GM19467 (cell line): Measurements from ENCODE around the gene ASF1A.

ENCODE experiments used
- ATAC-seq: cut with Tn5 transposase; IDR thresholded peaks from one replicate; pipeline ENCODE4 v1.9.1; 2021; ENCODE audit warnings: mild to moderate bottlenecking, moderate library complexity; ENCODE audit not compliant: unreplicated experiment

Gene ASF1A

GRCh38 chr6:118912646-118913045, 18.7 kb downstream of the ASF1A start:
- ATAC-seq: no peak

- no peak for ATAC-seq
These were observed 19.2 kb downstream of the ASF1A start for GRCh38 chr6:118913161-118913560.

- ATAC-seq: no peak
These were observed 20.6 kb downstream of the ASF1A start for GRCh38 chr6:118914598-118914997.

DNA sequence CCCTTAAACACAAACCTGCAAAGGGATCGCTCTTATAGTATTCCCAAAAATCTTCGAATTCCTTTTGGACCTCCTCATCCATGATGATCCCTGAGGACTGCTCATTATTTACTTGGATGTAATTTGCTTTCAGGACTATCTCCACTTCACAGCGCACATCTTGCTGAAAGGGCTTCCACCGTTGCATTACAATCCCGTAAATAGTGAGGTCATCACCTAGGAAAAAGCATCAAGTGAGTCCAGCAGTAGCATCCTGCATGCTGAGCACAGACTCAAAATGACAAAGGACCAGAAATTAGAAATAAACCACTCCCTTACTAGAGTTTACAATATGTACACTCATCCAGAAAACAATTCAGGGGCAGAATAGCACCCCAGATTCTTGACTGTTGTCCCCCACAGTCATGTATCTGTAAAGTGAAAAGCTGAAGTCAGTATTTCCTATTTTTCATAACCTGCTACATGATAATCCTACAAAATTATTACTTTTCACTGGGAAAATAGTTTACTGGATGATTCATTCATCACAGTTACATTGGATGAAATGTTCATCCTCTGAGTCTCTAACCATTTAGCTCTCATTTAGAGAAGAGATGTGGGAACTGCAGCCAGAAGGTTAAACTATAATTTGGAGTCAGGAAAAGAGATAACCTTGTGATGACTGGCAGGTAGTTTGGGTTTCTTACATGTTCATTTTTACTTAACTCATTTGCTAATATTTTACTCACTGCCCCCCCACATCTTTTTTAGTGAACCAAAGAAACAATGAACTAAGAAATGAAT, 23.8 kb downstream of the ASF1A start:
- no peak for ATAC-seq

DNA sequence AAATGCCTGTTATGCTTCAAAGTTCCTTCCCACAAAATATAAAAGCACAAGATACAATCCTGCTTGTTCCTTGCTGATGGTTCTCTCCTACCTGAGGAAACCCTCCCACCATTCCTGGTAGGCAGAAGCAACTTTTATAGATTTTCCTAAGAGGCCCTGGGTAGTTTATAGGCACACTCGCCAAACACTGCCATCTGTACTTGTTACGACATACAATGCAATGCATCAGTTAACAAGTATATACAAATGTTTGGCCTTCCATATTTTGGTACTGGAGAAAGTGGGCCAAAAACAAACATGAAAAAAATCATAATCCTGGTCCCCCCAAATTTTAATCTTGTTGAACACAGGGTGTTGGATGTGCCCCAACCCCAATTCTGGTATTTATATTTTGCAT, 24.4 kb downstream of the ASF1A start:
- no peak for ATAC-seq

GRCh38 chr6:118921084-118921483, 27.1 kb downstream of the ASF1A start:
- no peak for ATAC-seq

GRCh38 chr6:118923035-118923434, 29.1 kb downstream of the ASF1A start:
- ATAC-seq: no peak

DNA sequence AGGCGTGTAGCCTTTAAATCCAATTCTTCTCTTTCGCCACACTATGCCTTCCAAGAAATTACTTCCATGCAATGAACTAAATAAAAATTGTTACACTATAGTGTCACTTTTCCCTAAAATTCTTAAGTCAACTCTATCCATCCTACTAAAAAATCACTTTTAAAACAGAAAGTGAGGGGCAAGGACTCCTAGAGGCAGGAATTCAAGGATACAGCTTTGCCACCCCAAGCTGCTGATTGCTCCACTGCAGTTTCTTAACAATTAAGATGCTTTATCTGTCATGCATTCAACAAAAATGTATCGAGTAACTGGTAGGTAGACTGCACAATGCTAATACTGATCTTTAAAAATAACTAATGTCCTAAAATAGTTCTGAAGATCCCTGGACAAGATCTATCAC, 36.7 kb downstream of the ASF1A start:
- no peak for ATAC-seq

GRCh38 chr6:118931436-118931835, 37.5 kb downstream of the ASF1A start:
- ATAC-seq: no peak

GRCh38 chr6:118932421-118932820, 38.5 kb downstream of the ASF1A start:
- no peak for ATAC-seq

- ATAC-seq: peak; percentile 1
These were observed 40.0 kb downstream of the ASF1A start for GRCh38 chr6:118933855-118934460.

DNA sequence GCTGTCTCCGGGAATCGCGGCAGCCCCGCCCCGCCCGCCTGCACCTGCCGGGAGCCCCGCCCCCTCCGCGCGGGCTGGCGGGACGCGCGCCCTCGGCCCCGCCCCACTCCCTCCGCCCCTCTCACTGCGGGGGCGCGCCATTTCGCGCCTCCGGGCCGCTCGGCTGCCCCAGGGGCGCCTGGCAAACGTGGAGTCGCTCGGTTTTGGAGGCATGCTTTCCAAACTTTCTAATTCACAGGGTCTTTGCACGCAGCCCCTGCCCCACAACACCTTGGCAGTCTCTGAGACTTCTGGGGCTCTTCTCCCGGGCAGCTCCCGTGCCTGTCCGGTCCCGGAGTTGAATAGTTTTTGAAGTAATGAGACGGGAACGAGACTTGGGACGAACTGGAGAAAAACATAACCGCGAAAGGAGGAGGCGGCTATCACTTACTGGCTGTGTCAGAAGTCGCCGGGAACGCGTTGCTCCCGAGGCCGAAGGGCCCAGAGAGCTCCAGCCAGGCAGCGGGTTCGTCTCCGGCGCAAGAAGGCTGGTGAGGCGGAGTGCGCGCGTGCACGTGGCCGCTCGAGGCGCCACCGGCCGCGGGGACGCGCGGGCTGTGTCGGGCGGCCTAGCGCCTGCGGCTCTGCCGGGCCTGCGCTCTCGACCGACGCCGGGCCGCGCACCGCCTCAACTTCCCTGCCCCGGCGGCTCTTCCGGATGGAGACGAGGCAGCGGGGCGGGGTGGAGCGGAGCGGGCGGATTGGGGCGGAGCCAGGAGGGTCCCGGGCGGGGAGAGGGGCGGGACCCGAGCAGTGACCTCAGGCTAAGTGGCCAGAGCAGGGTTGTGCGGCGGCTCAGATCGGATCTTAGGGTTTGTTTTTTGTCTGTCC, 40.7 kb downstream of the ASF1A start, which contains the start of gene MCM9:
MCM9 (minus strand) TSS at position 699 of the 870 bp plus-strand sequence. CDS start 3,436 bp downstream, outside the sequence.
- ATAC-seq: peak; percentile 96

DNA sequence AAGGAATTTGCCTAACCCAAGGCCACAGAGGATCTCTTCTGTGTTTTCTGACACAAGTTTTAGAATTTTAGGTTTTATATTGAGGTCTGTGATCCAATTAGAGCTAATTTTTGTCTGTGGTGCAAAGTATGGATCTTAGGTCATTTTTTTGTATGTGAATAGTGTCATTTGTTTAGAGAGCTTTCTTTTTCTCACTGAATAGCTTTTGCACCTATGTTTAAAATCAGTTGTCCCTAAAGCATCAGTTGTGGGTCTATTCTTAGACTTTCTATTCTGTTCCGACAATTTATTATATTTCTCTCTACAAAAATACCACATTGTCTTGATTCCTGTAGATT, 41.3 kb downstream of the ASF1A start:
- peak; percentile 2 for ATAC-seq

DNA sequence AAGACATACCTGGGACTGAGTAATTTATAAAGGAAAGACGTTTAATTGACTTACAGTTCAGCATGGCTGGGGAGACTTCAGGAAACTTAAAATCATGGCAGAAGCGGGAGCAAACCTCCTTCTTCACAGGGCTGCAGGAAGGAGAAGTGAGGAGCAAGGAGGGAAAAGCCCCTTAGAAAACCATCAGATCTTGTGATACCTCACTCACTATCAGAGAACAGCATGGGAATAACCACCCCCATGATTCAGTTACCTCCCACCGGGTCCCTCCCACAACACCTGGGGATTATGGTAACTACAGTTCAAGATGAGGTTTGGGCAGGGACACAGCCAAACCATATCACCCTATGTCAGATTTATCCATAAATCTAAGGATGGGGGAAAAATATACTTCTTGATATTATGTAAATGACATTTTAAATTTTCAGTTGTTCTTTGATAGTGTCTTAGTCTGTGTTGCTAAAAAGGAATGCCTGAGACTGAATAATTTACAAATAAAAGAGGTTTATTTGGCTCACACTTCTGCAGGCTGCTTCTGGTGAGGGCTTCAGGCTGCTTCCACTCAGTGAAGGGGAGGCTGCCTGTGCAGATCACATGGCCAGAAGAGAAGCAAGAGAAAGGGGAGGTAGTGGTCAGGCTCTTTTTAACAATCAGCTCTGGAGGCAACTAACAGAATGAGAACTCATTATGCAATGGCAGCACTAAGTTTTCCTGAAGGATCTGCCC, 42.2 kb downstream of the ASF1A start:
- ATAC-seq: no peak

DNA sequence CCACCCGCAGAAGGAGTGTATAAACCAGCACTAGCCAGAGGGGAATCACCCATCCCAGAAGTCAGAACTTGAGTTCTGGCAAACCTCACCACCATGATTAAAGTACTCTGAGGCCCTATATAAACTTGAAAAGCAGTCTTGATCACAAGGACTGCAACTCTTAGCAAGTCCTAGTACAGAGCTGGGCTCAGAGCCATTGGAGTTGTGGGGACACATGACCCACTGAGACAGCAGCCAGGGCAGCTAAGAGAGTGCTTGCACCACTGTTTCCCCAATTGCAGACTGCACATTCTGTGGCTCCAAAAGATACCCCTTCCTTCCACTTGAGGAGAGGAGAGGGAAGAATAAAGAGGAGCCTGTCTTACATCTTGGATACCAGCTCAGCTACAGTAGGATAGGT, 45.7 kb downstream of the ASF1A start:
- no peak for ATAC-seq

- ATAC-seq: no peak
These were observed 46.8 kb downstream of the ASF1A start for GRCh38 chr6:118940770-118941169.

GRCh38 chr6:118945217-118945616, 51.3 kb downstream of the ASF1A start:
- no peak for ATAC-seq

DNA sequence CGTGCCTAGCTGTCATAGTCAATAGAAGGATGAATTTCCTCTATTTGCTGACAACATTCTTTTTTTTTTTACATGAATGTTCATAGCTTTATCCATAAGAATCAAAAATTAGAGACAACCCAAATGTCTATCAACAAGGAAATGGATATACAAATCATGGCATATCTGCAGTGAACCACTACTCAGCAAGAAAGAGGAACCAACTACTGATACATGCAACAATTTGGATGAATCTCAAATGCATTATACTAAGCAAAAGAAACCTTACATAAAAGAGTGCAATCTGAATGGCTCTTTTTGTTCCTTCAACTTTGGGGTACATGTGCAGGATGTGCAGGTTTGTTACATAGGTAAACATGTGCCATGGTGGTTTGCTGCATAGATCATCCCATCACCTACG, 58.7 kb downstream of the ASF1A start:
- no peak for ATAC-seq

- ATAC-seq: no peak
These were observed 59.4 kb downstream of the ASF1A start for GRCh38 chr6:118953391-118953790.
